Coronary artery (tissue), 2 donors: ENCODE data around the gene ATRN.
"Not testable (repeated sequence)": the region's sequence is repeated elsewhere in the genome, so short reads cannot be mapped to it uniquely, and the experiment has no call there.

Experiments
- DNase-seq: peaks from one replicate; pipeline ENCODE4 v3.0.0-alpha.2; 2017; ENCODE audit warnings: low spot score
- H3K27ac ChIP-seq, 2 donors: fragments of 200-600 bp; sonication (generic); one replicate each; pipeline ENCODE4 v1.5.1; 2016 to 2019
- H3K4me3 ChIP-seq: fragments of 200-600 bp; sonication (generic); 2 replicates; pipeline ENCODE4 v1.5.1; 2016; ENCODE audit warnings: mild to moderate bottlenecking, moderate library complexity
- TF ChIP-seq, protein P1 (sequence below): fragments of 200-600 bp; sonication (generic); IDR thresholded peaks from one replicate; pipeline ENCODE4 v1.5.1; 2019; ENCODE audit warnings: antibody characterized with exemption

Gene ATRN

GRCh38 chr20:3465301-3465700 lies 5.5 kb upstream of the ATRN start:
- TF ChIP-seq, protein P1, sequence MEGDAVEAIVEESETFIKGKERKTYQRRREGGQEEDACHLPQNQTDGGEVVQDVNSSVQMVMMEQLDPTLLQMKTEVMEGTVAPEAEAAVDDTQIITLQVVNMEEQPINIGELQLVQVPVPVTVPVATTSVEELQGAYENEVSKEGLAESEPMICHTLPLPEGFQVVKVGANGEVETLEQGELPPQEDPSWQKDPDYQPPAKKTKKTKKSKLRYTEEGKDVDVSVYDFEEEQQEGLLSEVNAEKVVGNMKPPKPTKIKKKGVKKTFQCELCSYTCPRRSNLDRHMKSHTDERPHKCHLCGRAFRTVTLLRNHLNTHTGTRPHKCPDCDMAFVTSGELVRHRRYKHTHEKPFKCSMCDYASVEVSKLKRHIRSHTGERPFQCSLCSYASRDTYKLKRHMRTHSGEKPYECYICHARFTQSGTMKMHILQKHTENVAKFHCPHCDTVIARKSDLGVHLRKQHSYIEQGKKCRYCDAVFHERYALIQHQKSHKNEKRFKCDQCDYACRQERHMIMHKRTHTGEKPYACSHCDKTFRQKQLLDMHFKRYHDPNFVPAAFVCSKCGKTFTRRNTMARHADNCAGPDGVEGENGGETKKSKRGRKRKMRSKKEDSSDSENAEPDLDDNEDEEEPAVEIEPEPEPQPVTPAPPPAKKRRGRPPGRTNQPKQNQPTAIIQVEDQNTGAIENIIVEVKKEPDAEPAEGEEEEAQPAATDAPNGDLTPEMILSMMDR: no peak
- no peak for DNase-seq
- Histone ChIP-seq H3K4me3 (no peak overlapping the region), H3K27ac (no peak overlapping the region)

GRCh38 chr20:3470208-3470626 lies 601 bp upstream of the ATRN start:
- Histone ChIP-seq H3K4me3 (peak overlapping the region; percentile 98), H3K27ac (peak overlapping the region; percentile 65 to 89)
- no peak for DNase-seq
- TF ChIP-seq, protein P1: no peak

DNA sequence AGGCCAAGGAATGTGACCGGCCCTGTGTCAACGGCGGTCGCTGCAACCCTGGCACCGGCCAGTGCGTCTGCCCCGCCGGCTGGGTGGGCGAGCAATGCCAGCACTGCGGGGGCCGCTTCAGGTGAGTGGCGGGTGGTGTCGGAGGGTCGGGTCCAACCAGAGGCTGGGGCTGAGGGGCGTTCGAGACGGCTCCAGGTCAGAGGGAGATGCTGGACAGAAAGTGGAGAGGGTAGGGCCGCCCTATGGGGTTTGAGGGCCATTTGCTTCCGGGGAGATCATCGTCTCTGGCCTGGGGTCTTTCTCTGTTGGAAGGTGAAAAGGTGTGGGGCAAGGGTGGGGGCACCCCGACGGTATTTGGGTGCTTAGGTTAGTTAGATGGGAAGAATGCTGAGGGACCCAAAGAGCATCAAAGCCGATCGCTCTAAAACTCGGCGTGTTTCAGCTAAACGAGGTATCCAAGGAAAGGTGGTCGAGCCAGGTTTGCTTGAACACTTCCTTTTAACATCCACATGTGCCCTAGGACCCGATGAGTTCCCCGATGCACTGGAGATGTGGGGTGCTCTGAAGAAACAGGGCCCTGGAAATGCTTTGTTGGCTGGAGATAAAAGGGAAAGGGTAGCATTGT lies 691 bp downstream of the ATRN start:
- TF ChIP-seq, protein P1: no peak
- Histone ChIP-seq H3K27ac (peak overlapping the region; percentile 65 to 89), H3K4me3 (peak overlapping the region; percentile 98)
- no peak for DNase-seq

- Histone ChIP-seq H3K27ac (no peak overlapping the region), H3K4me3 (peak overlapping the region; percentile 98)
- DNase-seq: no peak
- TF ChIP-seq, protein P1: no peak
These were observed 1.3 kb downstream of the ATRN start for GRCh38 chr20:3472105-3472504.

GRCh38 chr20:3473324-3473723 lies 2.5 kb downstream of the ATRN start:
- DNase-seq: no peak
- Histone ChIP-seq H3K27ac (no peak overlapping the region), H3K4me3 (no peak overlapping the region)
- TF ChIP-seq, protein P1: no peak

DNA sequence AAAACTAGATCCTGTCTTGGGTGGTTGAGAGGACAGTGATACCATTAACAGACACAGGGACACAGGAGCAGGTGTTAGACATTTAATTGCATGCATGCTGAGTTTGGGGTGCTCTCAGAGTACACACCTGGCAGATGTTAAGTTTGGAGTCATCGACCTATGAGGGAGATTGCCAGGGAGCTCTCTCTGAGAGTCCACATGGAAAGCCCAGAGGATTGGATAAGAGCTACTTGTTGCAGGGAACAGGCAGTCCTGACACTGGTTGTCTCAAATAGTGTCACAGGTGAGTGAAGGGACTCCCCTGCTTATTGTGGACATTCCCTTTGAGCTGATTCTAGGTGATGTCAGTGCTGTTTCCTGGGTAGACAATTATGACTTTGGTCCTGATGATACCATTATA lies 3.1 kb downstream of the ATRN start:
- Histone ChIP-seq H3K27ac (no peak overlapping the region), H3K4me3 (no peak overlapping the region)
- TF ChIP-seq, protein P1: no peak
- DNase-seq: no peak

DNA sequence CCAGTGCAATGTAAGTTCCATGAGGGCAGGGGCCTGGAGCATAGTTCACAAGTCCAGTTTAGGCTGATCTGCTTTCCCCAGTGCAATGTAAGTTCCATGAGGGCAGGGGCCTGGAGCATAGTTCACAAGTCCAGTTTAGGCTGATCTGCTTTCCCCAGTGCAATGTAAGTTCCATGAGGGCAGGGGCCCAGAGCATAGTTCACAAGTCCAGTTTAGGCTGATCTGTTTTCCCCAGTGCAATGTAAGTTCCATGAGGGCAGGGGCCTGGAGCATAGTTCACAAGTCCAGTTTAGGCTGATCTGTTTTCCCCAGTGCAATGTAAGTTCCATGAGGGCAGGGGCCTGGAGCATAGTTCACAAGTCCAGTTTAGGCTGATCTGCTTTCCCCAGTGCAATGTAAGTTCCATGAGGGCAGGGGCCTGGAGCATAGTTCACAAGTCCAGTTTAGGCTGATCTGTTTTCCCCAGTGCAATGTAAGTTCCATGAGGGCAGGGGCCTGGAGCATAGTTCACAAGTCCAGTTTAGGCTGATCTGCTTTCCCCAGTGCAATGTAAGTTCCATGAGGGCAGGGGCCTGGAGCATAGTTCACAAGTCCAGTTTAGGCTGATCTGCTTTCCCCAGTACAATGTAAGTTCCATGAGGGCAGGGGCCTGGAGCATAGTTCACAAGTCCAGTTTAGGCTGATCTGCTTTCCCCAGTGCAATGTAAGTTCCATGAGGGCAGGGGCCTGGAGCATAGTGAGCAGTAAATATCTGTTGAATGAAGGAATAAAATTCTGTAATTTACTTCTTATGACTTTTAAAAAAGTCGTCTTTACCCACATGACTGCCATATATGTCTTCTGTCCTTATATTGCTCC lies 6.4 kb downstream of the ATRN start:
- H3K4me3 ChIP-seq, DNase-seq: not testable (repeated sequence)

More for the DNA sequence above, 6.4 kb downstream of the ATRN start:
- not testable (repeated sequence) for H3K27ac ChIP-seq
